Left cardiac atrium (tissue), 4 donors: ENCODE data around the gene FAM78A. TPM values are rescaled to one million over a fixed set of nuclear protein-coding genes. Genes with fewer than 3 reads are reported as not detected.
"Not testable (repeated sequence)": the region's sequence is repeated elsewhere in the genome, so short reads cannot be mapped to it uniquely, and the experiment has no call there.

Experiments used
- ATAC-seq, 2 donors: fragments of 200-7000 bp; cut with Tn5 transposase; one replicate each; pipeline ENCODE4 v1.9.1; 2020; ENCODE audit warnings: mild to moderate bottlenecking in 2 of 2, moderate library complexity in 2 of 2
- DNase-seq: peaks from one replicate; pipeline ENCODE4 v3.0.0-alpha.2; 2020
- intact Hi-C, 2 donors: fragments of 100-400 bp; cut with DNase I; formaldehyde crosslinking; loops; one replicate each; pipeline versions ENCODE4 v1.14.1 to v1.15.1; 2022 to 2023
- total RNA-seq, 2 donors: library from RNA; stranded (reverse); fragmentation: NEBNext Ultra II Directional; extraction: Animal tissue kit (Norgen Biotek cat#: 25700); gene quantifications; one replicate each; pipeline ENCODE4 v1.2.1, GENCODE V29; 2021
- donor health status: DM: no; HTN: yes; CAD: no.
- donor health status: DM: no; HTN: yes; CAD: no; lungs with severe emphysema.
- donor health status: DM: yes; HTN: yes; CAD: no.
- donor health status: Dilated cardiomyopathy.

The FAM78A gene
- total RNA-seq, 2 donors from 2014 or later = 50.4 to 60.5 TPM

- no peak for DNase-seq
- intact Hi-C loops = no loop called here
- no peak for ATAC-seq
These were observed 42.8 kb downstream of the FAM78A start for GRCh38 chr9:131233556-131233955.

GRCh38 chr9:131228988-131229387 is 47.3 kb downstream of the FAM78A start:
- DNase-seq = no peak
- ATAC-seq = no peak
- intact Hi-C loops = no loop called here

GRCh38 chr9:131227959-131228460 is 48.3 kb downstream of the FAM78A start:
- ATAC-seq (peak in 1 of 2 donors; percentile 23), DNase-seq (no peak)
- intact Hi-C loops = no loop called here

- ATAC-seq = peak; percentile 30 to 35
- DNase-seq = peak; percentile 64
- intact Hi-C loops = no loop called here
These were observed 49.0 kb downstream of the FAM78A start for GRCh38 chr9:131227112-131227958.

GRCh38 chr9:131226226-131226625 is 50.1 kb downstream of the FAM78A start:
- no peak for DNase-seq
- intact Hi-C loops = no loop called here

GRCh38 chr9:131222460-131222859 is 53.9 kb downstream of the FAM78A start:
- intact Hi-C loops = no loop called here
- no peak for DNase-seq
- no peak for ATAC-seq

More at GRCh38 chr9:131226226-131226625, 50.1 kb downstream of the FAM78A start:
- no peak for ATAC-seq

- intact Hi-C loops = no loop called here
- DNase-seq = no peak
- no peak for ATAC-seq
These were observed 55.8 kb downstream of the FAM78A start for GRCh38 chr9:131220485-131220884.

GRCh38 chr9:131218370-131218769 is 57.9 kb downstream of the FAM78A start:
- ATAC-seq (no peak), DNase-seq (no peak)
- intact Hi-C loops = no loop called here

GRCh38 chr9:131217331-131218031 is 58.8 kb downstream of the FAM78A start:
- ATAC-seq = peak in 1 of 2 donors; percentile 35
- intact Hi-C loops = no loop called here
- DNase-seq = no peak

- intact Hi-C loops = no loop called here
- DNase-seq (no peak), ATAC-seq (no peak)
These were observed 59.5 kb downstream of the FAM78A start for GRCh38 chr9:131216806-131217205.

GRCh38 chr9:131214876-131215275 is 61.4 kb downstream of the FAM78A start:
- DNase-seq (no peak), ATAC-seq (no peak)
- intact Hi-C loops = no loop called here

GRCh38 chr9:131214286-131214856 is 61.9 kb downstream of the FAM78A start:
- ATAC-seq = peak in 1 of 2 donors; percentile 27
- intact Hi-C loops = no loop called here
- no peak for DNase-seq

- ATAC-seq, intact Hi-C loops, DNase-seq: not testable (repeated sequence)
These were observed 64.4 kb downstream of the FAM78A start for GRCh38 chr9:131211920-131212319.

Other genes with a start within 250 kb of the FAM78A start
- 10 to 100 TPM; 22.0 to 31.1 TPM for gene AIF1L, start 180.0 kb downstream of the FAM78A start, total RNA-seq
- gene NUP214, start 150.9 kb downstream of the FAM78A start, total RNA-seq = 10 to 100 TPM; 29.0 to 30.8 TPM
- gene PLPP7, start 13.2 kb upstream of the FAM78A start, total RNA-seq = 100 to 1,000 TPM in 1 of 2 donors, 10 to 100 TPM in 1; 82.7 to 108 TPM
- 100 to 1,000 TPM; 136 to 155 TPM for gene PRRC2B, start 117.6 kb upstream of the FAM78A start, total RNA-seq
- gene POMT1, start 226.4 kb upstream of the FAM78A start, total RNA-seq = 10 to 100 TPM; 19.1 to 20.7 TPM